Measurements from ENCODE around the gene STK32B.
"Not testable (repeated sequence)": the region's sequence is repeated elsewhere in the genome, so short reads cannot be mapped to it uniquely, and the experiment has no call there.

The STK32B gene

DNA sequence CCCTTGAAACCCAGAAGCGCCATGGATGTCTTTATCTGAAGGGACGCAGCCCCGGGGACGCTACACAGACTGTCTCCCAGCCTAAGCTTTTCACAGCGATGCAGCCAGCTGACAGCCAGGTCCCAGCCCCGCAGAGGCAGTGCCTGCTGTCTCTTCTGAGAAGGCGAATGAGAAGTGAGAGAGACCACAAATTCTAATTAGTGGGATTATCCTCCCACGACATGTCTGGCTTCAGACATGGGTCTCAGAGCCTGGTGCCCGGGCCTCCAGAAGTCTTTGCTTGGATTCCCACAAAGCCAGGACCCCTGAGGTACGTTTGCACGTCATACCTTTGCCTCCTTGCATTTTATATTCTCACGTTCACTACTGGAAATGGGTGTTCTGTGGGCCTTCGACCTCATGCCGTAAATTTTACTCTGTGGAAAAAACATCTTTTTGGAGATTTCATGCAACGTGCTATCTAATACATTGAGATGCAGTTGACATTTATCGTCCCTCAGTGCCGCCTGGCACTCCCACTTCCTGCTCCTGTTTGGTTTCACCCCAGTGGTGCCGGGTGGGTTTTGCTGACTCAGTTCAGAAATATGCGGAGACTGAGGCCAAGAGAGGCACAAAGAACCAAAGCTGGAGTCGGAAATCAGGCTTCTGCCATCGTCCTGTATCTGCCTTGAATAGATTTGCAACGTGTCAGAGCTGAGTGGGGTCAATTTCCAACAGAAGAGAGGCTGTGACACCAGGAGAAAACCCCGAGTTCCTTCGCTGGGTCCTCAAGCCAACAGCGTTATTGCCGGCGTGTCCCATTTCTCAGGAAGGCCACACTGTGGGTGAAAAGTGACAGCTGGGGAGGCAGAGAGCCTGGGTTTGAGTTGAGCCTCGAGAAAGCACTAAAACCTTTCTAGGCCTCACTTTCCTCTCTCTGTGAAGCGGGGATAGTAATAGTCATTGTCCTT lies 114.4 kb downstream of the STK32B start:
- peak overlapping the region; percentile 21 for H3K4me3 ChIP-seq (ENCODE audit: low read length)
- peaks cover 19% of the 10 kb centered on the region for H3K4me1 ChIP-seq (ENCODE audit: control insufficient read depth, insufficient read depth, low read length)
- no peaks in the 10 kb centered on the region for H3K9me3 ChIP-seq (replicated peaks; ENCODE audit: low read length)
- no peaks in the 10 kb centered on the region for H3K27me3 ChIP-seq (ENCODE audit: control insufficient read depth, insufficient read depth, low read length)
- H3K4me2 ChIP-seq (ENCODE audit: low read length): peak overlapping the region; percentile 50
- peak overlapping the region; percentile 72 for H3K9ac ChIP-seq (ENCODE audit: low read depth, low read length)
- H3K36me3 ChIP-seq (ENCODE audit: insufficient read depth, low read length): no peaks in the 10 kb centered on the region

DNA sequence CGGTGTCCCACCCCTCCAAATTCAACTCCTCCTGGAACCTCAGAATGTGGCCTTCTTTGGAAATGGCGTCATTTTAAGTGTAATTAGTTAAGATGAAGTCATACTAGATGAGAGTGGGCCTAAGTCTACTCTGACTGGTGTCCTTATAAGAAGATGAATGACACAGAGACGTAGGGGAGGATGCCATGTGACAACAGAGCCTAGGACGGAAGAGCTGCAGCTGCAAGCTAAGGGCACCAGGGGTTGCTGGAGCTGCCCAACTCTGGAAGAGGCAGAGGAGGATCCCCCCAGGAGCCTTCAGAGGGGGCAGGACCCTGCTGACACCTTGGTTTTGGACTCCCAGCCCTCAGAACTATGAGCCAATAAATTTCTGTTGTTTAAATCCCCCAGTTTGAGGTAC lies 115.1 kb downstream of the STK32B start:
- peak overlapping the region; percentile 50 for H3K4me2 ChIP-seq (ENCODE audit: low read length)

DNA sequence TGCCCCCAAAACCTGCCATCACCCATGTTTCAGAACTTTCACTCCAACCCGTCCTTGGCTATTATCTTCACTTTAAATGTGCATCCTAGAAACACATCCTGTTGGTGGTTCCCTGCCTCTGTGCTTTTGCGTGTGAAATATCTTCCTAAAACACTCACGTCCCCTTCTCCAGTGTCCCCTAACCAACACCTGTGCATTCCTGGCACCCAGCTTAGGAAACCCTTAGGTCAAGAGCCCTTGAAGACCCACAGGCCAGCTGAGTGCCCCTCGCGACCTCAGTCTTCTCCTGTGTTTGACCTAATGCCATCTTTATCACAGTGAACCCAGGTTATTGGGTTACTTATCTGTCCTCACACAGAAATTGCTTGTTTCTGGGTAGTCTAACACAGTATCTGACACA lies 117.6 kb downstream of the STK32B start:
- no peaks in the 10 kb centered on the region for H3K9me3 ChIP-seq (replicated peaks; ENCODE audit: low read length)
- H3K27me3 ChIP-seq (ENCODE audit: control insufficient read depth, insufficient read depth, low read length): no peaks in the 10 kb centered on the region
- no peak overlapping the region for H3K4me3 ChIP-seq (ENCODE audit: low read length)
- no peaks in the 10 kb centered on the region for H3K36me3 ChIP-seq (ENCODE audit: insufficient read depth, low read length)
- H3K4me1 ChIP-seq (ENCODE audit: control insufficient read depth, insufficient read depth, low read length): peaks cover 19% of the 10 kb centered on the region
- no peak overlapping the region for H3K4me2 ChIP-seq (ENCODE audit: low read length)
- no peak overlapping the region for H3K9ac ChIP-seq (ENCODE audit: low read depth, low read length)

More for the DNA sequence above, 115.1 kb downstream of the STK32B start:
- H3K27me3 ChIP-seq (ENCODE audit: control insufficient read depth, insufficient read depth, low read length): no peaks in the 10 kb centered on the region
- H3K9ac ChIP-seq (ENCODE audit: low read depth, low read length): peak overlapping the region; percentile 72
- H3K9me3 ChIP-seq (replicated peaks; ENCODE audit: low read length): no peaks in the 10 kb centered on the region
- peaks cover 19% of the 10 kb centered on the region for H3K4me1 ChIP-seq (ENCODE audit: control insufficient read depth, insufficient read depth, low read length)
- H3K4me3 ChIP-seq (ENCODE audit: low read length): peak overlapping the region; percentile 21
- H3K36me3 ChIP-seq (ENCODE audit: insufficient read depth, low read length): no peaks in the 10 kb centered on the region

DNA sequence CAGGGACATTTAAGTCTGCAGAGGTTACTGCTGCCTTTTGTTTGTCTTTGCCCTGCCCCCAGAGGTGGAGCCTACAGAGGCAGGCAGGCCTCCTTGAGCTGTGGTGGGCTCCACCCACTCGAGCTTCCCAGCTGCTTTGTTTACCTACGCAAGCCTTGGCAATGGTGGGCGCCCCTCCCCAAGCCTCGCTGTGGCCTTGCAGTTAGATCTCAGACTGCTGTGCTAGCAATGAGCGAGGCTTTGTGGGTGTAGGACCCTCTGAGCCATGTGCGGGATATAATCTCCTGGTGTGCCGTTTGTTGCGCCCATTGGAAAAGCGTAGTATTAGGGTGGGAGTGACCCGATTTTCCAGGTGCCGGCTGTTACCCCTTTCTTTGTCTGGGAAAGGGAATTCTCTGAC lies 124.6 kb downstream of the STK32B start:
- H3K9me3 ChIP-seq (replicated peaks; ENCODE audit: low read length); H3K4me2 ChIP-seq (ENCODE audit: low read length); H3K9ac ChIP-seq (ENCODE audit: low read depth, low read length); H3K4me1 ChIP-seq (ENCODE audit: control insufficient read depth, insufficient read depth, low read length); H3K36me3 ChIP-seq (ENCODE audit: insufficient read depth, low read length); H3K4me3 ChIP-seq (ENCODE audit: low read length); H3K27me3 ChIP-seq (ENCODE audit: control insufficient read depth, insufficient read depth, low read length): not testable (repeated sequence)

DNA sequence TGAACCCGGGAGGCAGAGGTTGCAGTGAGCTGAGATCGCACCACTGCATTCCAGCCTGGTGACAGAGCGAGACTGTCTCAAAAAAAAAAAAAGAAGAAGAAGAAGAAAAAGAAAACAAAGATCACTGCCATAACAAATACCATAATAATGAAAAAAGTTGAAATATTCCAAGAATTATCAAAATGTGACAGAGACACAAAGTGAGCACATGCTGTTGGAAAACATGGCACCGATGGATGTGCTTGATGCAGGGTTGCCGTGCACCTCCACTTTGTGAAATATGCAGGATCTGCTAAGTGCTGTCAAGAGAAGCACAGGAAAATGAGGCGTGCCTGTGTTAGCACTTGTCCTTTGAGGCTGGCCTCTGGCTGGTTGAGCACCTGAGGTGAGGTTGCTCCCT lies 133.3 kb downstream of the STK32B start:
- H3K9me3 ChIP-seq (replicated peaks; ENCODE audit: low read length): no peaks in the 10 kb centered on the region
- no peaks in the 10 kb centered on the region for H3K36me3 ChIP-seq (ENCODE audit: insufficient read depth, low read length)
- H3K9ac ChIP-seq (ENCODE audit: low read depth, low read length): no peak overlapping the region
- no peaks in the 10 kb centered on the region for H3K27me3 ChIP-seq (ENCODE audit: control insufficient read depth, insufficient read depth, low read length)
- no peak overlapping the region for H3K4me2 ChIP-seq (ENCODE audit: low read length)
- peaks cover 16% of the 10 kb centered on the region for H3K4me1 ChIP-seq (ENCODE audit: control insufficient read depth, insufficient read depth, low read length)
- no peak overlapping the region for H3K4me3 ChIP-seq (ENCODE audit: low read length)

DNA sequence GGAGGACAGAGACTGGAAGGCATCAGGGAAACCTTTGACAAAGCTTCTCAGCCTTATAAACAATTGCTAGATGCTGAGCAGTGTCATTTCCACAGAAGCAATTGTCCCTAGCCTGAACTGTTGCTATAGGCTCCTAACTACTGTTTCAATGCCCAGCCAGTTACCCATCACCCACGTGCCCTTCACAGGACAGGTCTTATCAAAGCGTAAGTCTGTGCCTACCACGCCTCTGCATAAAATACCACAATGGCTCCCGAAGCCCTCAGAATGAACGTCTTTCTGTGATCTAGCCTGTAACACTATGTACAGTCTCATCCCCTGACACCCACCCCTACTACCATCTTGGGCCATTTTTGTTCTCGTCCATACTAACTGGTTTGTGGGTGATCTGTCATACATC lies 134.3 kb downstream of the STK32B start:
- Histone ChIP-seq H3K4me2 (ENCODE audit: low read length) (no peak overlapping the region), H3K4me3 (ENCODE audit: low read length) (no peak overlapping the region), H3K9ac (ENCODE audit: low read depth, low read length) (no peak overlapping the region), H3K36me3 (ENCODE audit: insufficient read depth, low read length) (no peaks in the 10 kb centered on the region), H3K27me3 (ENCODE audit: control insufficient read depth, insufficient read depth, low read length) (no peaks in the 10 kb centered on the region), H3K4me1 (ENCODE audit: control insufficient read depth, insufficient read depth, low read length) (peaks cover 16% of the 10 kb centered on the region), H3K9me3 (replicated peaks; ENCODE audit: low read length) (no peaks in the 10 kb centered on the region)

DNA sequence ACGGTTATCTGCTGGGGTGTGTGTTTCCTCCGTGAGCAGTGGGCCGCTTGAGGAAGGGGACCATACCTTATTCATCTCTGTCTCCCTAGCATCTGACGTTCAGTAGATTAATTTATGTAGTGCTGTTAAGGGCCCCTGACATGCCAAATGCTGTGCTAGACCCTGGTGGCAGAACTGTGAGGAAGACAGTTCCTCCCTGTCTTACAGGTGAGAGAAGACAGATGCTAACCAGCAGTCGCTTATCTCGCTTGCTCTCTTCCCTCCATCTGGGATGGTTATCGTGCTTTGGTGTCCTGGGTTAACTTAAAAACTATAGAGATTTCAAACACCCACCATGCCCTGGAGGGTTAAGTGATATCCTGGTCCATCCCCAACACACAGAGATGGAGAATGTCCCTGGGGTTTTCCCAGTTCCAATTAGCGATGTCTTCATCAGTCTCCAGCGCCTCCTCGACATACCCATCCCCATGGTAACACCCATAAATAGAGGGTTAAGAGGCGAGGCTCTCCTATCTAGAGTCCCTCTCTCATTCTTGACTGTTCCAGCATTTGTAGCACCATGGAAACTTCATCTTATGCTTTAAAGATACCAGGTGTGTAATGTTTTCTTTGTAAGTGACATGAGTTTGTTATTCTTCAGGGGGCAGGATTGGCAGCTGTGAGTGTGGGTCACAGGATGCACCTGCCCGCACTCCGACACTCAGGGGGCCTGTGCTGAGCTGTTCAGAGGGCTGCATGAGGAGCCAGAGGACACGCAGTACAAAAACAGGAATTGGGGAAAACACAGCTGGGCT lies 135.2 kb downstream of the STK32B start:
- no peak overlapping the region for H3K4me3 ChIP-seq (ENCODE audit: low read length)

DNA sequence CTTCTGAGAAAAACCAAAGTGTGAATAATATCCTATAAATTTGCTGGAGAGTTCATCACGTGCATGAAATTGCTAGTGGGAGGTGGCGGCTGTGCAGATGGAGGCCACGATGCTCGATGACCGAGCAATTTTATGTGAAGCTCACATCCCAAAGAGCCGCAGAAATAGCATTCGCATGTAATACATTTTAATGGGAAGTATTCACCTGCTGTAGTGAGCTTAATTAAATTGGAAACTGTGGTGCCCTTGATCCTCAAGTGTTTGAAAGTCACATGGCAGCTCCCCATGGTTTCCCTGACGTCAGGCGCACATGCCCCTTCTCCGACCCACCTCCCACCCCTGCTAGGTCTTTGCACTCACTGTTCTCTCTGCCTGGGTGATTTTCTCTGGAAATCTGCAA lies 136.8 kb downstream of the STK32B start:
- Histone ChIP-seq H3K9me3 (replicated peaks; ENCODE audit: low read length) (no peaks in the 10 kb centered on the region), H3K4me1 (ENCODE audit: control insufficient read depth, insufficient read depth, low read length) (peaks cover 16% of the 10 kb centered on the region), H3K36me3 (ENCODE audit: insufficient read depth, low read length) (no peaks in the 10 kb centered on the region), H3K4me2 (ENCODE audit: low read length) (no peak overlapping the region), H3K27me3 (ENCODE audit: control insufficient read depth, insufficient read depth, low read length) (no peaks in the 10 kb centered on the region), H3K9ac (ENCODE audit: low read depth, low read length) (no peak overlapping the region), H3K4me3 (ENCODE audit: low read length) (no peak overlapping the region)

More for the DNA sequence above, 135.2 kb downstream of the STK32B start:
- H3K4me2 ChIP-seq (ENCODE audit: low read length): no peak overlapping the region
- no peaks in the 10 kb centered on the region for H3K27me3 ChIP-seq (ENCODE audit: control insufficient read depth, insufficient read depth, low read length)
- H3K4me1 ChIP-seq (ENCODE audit: control insufficient read depth, insufficient read depth, low read length): peaks cover 16% of the 10 kb centered on the region
- no peak overlapping the region for H3K9ac ChIP-seq (ENCODE audit: low read depth, low read length)
- H3K9me3 ChIP-seq (replicated peaks; ENCODE audit: low read length): no peaks in the 10 kb centered on the region
- no peaks in the 10 kb centered on the region for H3K36me3 ChIP-seq (ENCODE audit: insufficient read depth, low read length)

DNA sequence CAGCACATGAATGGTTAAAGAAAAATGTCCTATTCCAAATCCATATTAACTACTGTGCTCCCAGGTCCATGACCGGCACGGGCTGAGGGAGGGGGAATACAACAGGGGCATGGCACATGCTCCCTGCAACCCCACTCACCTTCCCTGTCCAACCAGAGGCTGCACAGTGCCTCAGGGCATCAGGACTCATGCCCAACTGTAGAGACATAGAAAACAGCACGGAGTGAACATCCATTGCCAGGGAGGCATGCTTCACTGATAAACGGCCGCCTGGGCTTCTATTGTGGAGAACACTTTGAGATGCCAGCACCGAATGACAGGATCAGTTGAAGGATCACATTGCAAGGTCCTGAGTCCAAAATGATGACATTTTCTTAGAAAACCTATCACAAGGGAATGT lies 140.6 kb downstream of the STK32B start:
- no peak overlapping the region for H3K9ac ChIP-seq (ENCODE audit: low read depth, low read length)
- H3K27me3 ChIP-seq (ENCODE audit: control insufficient read depth, insufficient read depth, low read length): no peaks in the 10 kb centered on the region
- H3K36me3 ChIP-seq (ENCODE audit: insufficient read depth, low read length): no peaks in the 10 kb centered on the region
- H3K4me2 ChIP-seq (ENCODE audit: low read length): no peak overlapping the region
- H3K9me3 ChIP-seq (replicated peaks; ENCODE audit: low read length): no peaks in the 10 kb centered on the region
- no peaks in the 10 kb centered on the region for H3K4me1 ChIP-seq (ENCODE audit: control insufficient read depth, insufficient read depth, low read length)
- no peak overlapping the region for H3K4me3 ChIP-seq (ENCODE audit: low read length)

DNA sequence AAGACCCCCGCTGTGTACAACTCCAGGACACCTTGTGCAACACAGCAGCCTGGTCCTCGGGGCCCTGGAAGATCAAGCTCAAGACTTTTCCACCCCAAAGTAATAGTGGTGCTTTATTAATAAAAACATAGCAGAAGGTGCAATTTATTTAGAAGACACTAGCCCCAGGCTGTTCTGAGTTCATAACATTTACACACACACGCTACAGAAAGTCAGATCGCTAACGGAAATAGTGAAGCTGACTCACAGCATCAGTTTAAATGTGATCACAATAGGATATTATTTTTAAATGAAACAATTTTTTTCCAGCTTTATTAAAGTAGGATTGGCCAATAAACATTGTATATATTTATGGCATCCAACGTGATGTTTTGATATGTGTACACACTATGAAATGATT lies 141.0 kb downstream of the STK32B start:
- H3K36me3 ChIP-seq (ENCODE audit: insufficient read depth, low read length): no peaks in the 10 kb centered on the region
- H3K4me2 ChIP-seq (ENCODE audit: low read length): no peak overlapping the region
- no peak overlapping the region for H3K9ac ChIP-seq (ENCODE audit: low read depth, low read length)
- no peaks in the 10 kb centered on the region for H3K9me3 ChIP-seq (replicated peaks; ENCODE audit: low read length)
- H3K4me3 ChIP-seq (ENCODE audit: low read length): no peak overlapping the region
- H3K4me1 ChIP-seq (ENCODE audit: control insufficient read depth, insufficient read depth, low read length): no peaks in the 10 kb centered on the region
- H3K27me3 ChIP-seq (ENCODE audit: control insufficient read depth, insufficient read depth, low read length): no peaks in the 10 kb centered on the region

DNA sequence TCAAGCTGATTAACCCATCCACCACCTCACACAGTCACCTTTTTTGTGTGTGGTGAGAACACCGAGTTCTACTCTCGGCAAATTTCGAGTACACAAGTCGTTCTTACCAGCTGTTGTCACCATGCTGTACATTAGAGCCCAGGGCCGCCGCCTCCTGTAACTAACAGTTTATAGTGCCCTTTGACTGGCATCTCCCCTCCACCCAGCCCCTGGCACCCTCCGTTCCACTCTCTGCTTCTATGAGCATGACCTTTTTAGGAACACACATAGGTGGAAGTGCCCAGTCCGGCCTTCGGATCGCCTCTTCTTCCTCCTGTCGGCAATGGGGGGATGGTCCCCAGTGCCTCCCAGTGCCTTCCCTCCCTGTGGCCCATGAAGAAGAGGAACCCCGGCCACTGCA lies 141.4 kb downstream of the STK32B start:
- Histone ChIP-seq H3K9me3 (replicated peaks; ENCODE audit: low read length) (no peaks in the 10 kb centered on the region), H3K4me2 (ENCODE audit: low read length) (no peak overlapping the region), H3K4me3 (ENCODE audit: low read length) (no peak overlapping the region), H3K27me3 (ENCODE audit: control insufficient read depth, insufficient read depth, low read length) (no peaks in the 10 kb centered on the region), H3K36me3 (ENCODE audit: insufficient read depth, low read length) (no peaks in the 10 kb centered on the region), H3K4me1 (ENCODE audit: control insufficient read depth, insufficient read depth, low read length) (no peaks in the 10 kb centered on the region), H3K9ac (ENCODE audit: low read depth, low read length) (no peak overlapping the region)
